ENCODE data around the gene CEP19. TPM values are rescaled to one million over a fixed set of nuclear protein-coding genes. Genes with fewer than 3 reads are reported as not detected.

The CEP19 gene
- total RNA-seq, 4 donors from 2014 or later, result 0.67 TPM; not detected in 3

GRCh38 chr3:196691386-196691785, 20.7 kb downstream of the CEP19 start:
- DNase-seq, result no peak
- H3K36me3 ChIP-seq, result no peaks in the 10 kb centered on the region
- no peaks in the 10 kb centered on the region for H3K4me1 ChIP-seq
- no peaks in the 10 kb centered on the region for H3K27me3 ChIP-seq
- TF ChIP-seq CTCF (IDR thresholded peaks at IDR 0.05) (no peak), POLR2A (IDR thresholded peaks at IDR 0.05) (no peak)
- no peaks in the 10 kb centered on the region for H3K9me3 ChIP-seq
- no peak overlapping the region for H3K4me3 ChIP-seq
- no peak overlapping the region for H3K27ac ChIP-seq

- Histone ChIP-seq H3K9me3 (no peaks in the 10 kb centered on the region), H3K27me3 (no peaks in the 10 kb centered on the region), H3K4me3 (no peak overlapping the region), H3K4me1 (peaks cover 0 to 2% (median 0%) of the 10 kb centered on the region in 4 donors), H3K36me3 (no peaks in the 10 kb centered on the region), H3K27ac (no peak overlapping the region)
- DNase-seq, result no peak
- TF ChIP-seq POLR2A (IDR thresholded peaks at IDR 0.05) (no peak), CTCF (IDR thresholded peaks at IDR 0.05) (no peak)
Observed at GRCh38 chr3:196689941-196690660, 21.9 kb downstream of the CEP19 start.

- no peak overlapping the region for H3K4me3 ChIP-seq
- peak overlapping the region in 1 of 4 donors; percentile 21 for H3K27ac ChIP-seq
- peaks cover 0 to 11% (median 0%) of the 10 kb centered on the region in 4 donors for H3K4me1 ChIP-seq
- peaks cover 0 to 2% (median 0%) of the 10 kb centered on the region in 4 donors for H3K9me3 ChIP-seq
- DNase-seq, result peak in 1 of 3 donors; percentile 51
- TF ChIP-seq POLR2A (IDR thresholded peaks at IDR 0.05), result no peak
- no peak for TF ChIP-seq CTCF (IDR thresholded peaks at IDR 0.05)
- no peaks in the 10 kb centered on the region for H3K27me3 ChIP-seq
- no peaks in the 10 kb centered on the region for H3K36me3 ChIP-seq
Observed at GRCh38 chr3:196688349-196688748, 23.7 kb downstream of the CEP19 start.

- no peaks in the 10 kb centered on the region for H3K36me3 ChIP-seq
- no peak for TF ChIP-seq CTCF (IDR thresholded peaks at IDR 0.05)
- TF ChIP-seq POLR2A (IDR thresholded peaks at IDR 0.05), result no peak
- H3K27ac ChIP-seq, result no peak overlapping the region
- H3K4me1 ChIP-seq, result peaks cover 0 to 11% (median 0%) of the 10 kb centered on the region in 4 donors
- H3K9me3 ChIP-seq, result peaks cover 0 to 8% (median 0%) of the 10 kb centered on the region in 4 donors
- DNase-seq, result no peak
- H3K4me3 ChIP-seq, result no peak overlapping the region
- H3K27me3 ChIP-seq, result no peaks in the 10 kb centered on the region
Observed at GRCh38 chr3:196686436-196686835, 25.6 kb downstream of the CEP19 start.

- peak overlapping the region in 2 of 4 donors; percentile 2 to 5 for H3K4me3 ChIP-seq
- no peak overlapping the region for H3K27ac ChIP-seq
- H3K36me3 ChIP-seq, result no peaks in the 10 kb centered on the region
- peak; percentile 55 to 87 (median 81) for DNase-seq
- TF ChIP-seq POLR2A (IDR thresholded peaks at IDR 0.05), result no peak
- TF ChIP-seq CTCF (IDR thresholded peaks at IDR 0.05), result peak; percentile 87 to 96 (median 90)
- peaks cover 0 to 8% (median 0%) of the 10 kb centered on the region in 4 donors for H3K9me3 ChIP-seq
- no peaks in the 10 kb centered on the region for H3K27me3 ChIP-seq
- H3K4me1 ChIP-seq, result peaks cover 0 to 11% (median 0%) of the 10 kb centered on the region in 4 donors
Observed at GRCh38 chr3:196684548-196685407, 27.3 kb downstream of the CEP19 start.
